Astrocyte of the cerebellum (primary cell): ENCODE results near the gene ARHGAP1.

Source experiments
- DNase-seq: peaks from one replicate; pipeline ENCODE4 v3.0.0-alpha.2; 2011; ENCODE audit warnings: low read depth
- H3K4me3 ChIP-seq: 2 replicates; pipeline ENCODE4 v1.5.1; 2011; ENCODE audit warnings: mild to moderate bottlenecking, low read depth, low read length, moderate library complexity
- in situ Hi-C: cut with HindIII; loops from 2 replicates; pipeline ENCODE4 v1.10.0; 2017; ENCODE audit warnings: low sequenced_read_pairs
- TF ChIP-seq, protein P1 (sequence below): IDR thresholded peaks from 2 replicates; pipeline ENCODE4 v1.5.1; 2012; ENCODE audit warnings: low read length, low read depth, moderate library complexity, mild to moderate bottlenecking; ENCODE audit errors: missing control alignments

ARHGAP1 gene

DNA sequence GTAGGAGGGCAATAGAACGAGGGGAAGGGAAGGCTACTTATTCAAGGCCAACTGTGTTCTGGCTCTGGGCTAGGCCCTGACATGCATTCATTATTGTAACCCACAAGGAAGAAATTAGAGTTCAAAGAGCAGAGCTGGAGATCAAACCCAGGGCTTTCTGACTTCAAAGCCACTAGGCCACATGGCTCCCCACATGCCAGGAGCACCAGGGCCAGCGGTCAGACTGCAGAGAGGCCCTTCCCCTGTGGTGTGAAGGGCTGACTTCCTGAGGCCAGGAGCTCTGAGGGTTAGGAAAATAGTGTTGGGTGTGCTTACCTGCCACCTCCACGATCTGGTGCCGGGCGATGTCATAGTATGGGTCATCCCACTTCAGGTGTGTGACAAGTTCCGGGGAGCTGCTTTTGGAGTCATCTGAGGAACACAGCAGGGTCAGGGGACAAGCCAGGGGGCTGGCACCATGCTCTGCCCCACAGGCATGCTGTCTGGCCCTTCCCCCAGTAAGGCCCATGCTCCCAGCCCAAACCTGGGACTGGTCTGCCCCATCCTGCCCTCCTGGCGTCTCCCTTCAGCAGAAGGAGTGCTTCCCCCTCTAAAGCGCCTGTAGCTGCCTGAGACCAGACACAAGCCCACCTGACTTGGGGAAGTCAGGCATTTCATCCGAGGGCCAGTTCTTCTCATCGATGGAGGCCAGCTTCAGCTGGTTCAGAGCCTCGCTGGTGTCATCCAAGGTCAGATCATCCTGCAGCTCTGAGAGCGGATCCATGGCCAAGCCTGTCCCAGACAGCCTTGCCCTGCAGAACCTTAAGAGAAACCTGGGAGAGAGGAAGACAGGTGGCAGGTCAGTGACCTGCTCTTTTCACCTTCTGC, 4.8 kb downstream of the ARHGAP1 start:
- no peak overlapping the region for H3K4me3 ChIP-seq
- DNase-seq: no peak
- in situ Hi-C loops: no loop called here
- TF ChIP-seq, protein P1, sequence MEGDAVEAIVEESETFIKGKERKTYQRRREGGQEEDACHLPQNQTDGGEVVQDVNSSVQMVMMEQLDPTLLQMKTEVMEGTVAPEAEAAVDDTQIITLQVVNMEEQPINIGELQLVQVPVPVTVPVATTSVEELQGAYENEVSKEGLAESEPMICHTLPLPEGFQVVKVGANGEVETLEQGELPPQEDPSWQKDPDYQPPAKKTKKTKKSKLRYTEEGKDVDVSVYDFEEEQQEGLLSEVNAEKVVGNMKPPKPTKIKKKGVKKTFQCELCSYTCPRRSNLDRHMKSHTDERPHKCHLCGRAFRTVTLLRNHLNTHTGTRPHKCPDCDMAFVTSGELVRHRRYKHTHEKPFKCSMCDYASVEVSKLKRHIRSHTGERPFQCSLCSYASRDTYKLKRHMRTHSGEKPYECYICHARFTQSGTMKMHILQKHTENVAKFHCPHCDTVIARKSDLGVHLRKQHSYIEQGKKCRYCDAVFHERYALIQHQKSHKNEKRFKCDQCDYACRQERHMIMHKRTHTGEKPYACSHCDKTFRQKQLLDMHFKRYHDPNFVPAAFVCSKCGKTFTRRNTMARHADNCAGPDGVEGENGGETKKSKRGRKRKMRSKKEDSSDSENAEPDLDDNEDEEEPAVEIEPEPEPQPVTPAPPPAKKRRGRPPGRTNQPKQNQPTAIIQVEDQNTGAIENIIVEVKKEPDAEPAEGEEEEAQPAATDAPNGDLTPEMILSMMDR: no peak

DNA sequence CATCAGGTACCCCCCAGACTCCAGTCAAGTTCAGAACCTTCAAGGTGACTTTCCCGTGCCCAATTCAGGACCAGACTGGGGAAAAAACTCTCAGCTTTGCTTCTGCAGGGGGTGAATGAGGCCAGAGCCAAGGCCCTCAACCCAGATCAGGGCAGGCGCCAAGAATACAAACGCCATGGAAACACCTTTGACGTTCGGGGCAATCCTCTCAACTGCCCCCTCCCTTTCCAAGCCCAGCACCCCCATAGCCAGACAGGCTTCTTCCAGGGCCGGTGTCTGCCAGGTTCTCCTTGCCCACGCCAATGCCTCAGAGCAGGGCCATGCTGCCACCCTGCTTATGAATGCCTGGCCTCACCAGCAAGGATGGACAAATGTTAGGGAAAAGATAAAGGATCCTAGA, 5.8 kb downstream of the ARHGAP1 start:
- no peak for DNase-seq
- TF ChIP-seq, protein P1: no peak
- in situ Hi-C loops: no loop called here

DNA sequence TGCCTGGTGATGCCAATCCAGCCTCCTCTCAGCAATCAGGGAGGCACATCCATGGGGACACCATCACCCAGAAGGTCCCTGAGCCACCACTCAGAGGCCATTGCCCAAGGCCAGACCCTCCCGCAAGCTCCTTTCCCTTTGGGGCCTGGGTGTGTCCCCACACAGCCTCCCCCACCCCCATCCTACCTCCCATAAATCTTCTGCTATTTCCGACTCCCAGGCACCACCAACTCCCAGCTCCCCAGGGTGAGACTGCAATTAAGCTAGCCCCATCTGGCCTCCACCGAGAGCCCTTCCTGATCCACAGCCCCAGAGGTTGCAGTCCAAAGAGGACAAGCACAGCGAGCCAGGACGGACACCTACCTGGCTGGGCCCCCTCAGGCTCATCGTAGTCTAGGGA, 6.3 kb downstream of the ARHGAP1 start:
- no peak overlapping the region for H3K4me3 ChIP-seq
- no peak for DNase-seq
- in situ Hi-C loops: no loop called here
- TF ChIP-seq, protein P1: no peak

More for the DNA sequence above, 5.8 kb downstream of the ARHGAP1 start:
- no peak overlapping the region for H3K4me3 ChIP-seq

DNA sequence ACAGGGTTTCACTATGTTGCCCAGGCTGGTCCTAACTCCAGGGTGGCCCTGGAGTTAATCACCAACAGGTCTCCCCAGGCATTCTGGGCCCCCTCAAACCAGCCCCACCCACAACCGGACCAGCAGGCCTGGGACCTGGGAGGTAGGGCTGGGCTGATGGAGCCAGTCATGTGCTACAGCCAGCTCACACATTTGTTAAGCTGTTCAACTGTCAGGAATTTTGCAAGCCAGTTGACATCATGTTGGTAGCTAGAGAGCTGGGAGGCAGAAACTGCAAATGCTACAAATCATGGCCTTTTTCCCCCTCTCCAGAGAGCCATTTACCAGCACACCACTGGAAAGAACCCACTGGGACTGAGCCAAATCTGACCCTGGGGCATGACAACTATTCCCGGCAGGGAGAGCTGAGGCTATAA, 6.8 kb downstream of the ARHGAP1 start:
- in situ Hi-C loops: no loop called here
- no peak for DNase-seq

DNA sequence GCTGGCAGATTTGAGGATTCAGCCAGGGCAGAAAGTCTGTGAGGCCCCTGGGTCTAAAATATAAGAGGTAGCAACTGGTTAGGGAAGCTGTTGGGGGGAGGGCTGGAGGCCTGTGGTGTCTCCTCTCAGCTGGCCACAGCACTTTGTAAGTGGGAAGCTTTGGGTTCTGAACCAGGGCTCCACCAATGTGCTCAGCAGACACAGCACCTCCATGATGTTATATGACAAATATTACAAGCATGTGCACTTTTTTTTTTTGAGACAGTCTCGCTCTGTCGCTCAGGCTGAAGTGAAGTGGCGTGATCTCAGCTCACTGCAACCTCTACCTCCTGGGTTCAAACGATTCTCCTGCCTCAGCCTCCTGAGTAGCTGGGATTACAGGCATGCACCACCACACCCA, 8.0 kb downstream of the ARHGAP1 start:
- no peak overlapping the region for H3K4me3 ChIP-seq
- no peak for DNase-seq
- in situ Hi-C loops: no loop called here
- TF ChIP-seq, protein P1: no peak

More for the DNA sequence above, 6.8 kb downstream of the ARHGAP1 start:
- H3K4me3 ChIP-seq: no peak overlapping the region
- TF ChIP-seq, protein P1: no peak

DNA sequence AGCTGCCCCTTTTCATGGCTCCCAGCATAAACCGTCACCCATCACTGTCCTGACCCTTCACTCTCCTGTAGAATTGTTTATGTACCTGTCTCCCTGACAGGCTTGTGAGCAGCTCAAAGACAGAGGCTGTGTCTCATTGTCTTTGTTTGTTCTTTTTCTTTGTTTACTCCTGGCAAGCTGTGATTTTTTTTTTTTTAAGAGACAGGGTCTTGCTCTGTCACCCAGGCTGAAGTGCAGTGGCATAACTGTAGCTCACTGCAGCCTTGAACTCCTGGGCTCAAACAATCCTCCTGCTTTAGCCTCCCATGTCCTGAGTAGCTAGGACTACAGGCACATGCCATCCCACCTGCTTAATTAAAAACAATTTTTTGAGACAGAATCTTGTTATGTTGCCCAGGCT, 9.7 kb downstream of the ARHGAP1 start:
- TF ChIP-seq, protein P1: no peak
- H3K4me3 ChIP-seq: no peak overlapping the region
- in situ Hi-C loops: no loop called here
- DNase-seq: no peak
